ENCODE data around the gene SAFB.
A peak's percentile ranks its signal among the peaks of the same experiment; 100 is the strongest.
"Not testable (repeated sequence)": the region's sequence is repeated elsewhere in the genome, so short reads cannot be mapped to it uniquely, and the experiment has no call there.

The SAFB gene

DNA sequence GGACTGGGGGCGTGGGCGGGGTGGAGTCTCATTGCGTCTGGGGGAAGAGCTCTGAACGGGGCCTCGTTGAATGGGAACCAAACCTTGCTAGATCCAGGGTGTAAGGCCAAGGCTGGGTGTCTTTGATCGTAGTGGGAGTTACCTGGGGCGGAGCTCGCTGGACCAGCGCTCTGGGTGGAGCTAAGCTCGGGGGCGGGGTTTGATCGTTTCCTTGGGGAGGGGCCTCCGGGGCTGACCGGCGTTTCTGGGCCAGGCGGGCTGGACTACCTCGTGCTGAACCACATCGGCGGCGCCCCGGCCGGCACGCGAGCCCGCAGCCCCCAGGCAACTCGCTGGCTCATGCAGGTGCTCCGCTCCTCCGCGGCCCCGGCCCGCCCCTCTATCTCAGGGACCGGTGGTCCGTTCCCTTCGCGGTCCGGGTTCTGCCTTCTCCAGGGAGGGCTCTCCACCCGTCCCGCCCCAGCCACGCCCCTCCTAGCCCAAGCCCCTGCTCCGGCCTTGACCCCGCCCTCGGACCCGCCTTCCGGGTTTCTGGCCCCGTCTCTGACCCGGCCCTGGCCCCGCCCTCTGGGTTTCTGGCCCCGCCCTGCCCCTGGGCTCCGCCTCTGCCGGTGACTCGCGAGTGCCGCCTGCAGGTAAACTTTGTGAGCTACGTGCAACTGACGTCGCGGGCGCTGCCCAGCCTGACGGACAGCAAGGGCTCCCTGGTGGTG is 63.9 kb downstream of the SAFB start:
- peak; percentile 94 for DNase-seq

DNA sequence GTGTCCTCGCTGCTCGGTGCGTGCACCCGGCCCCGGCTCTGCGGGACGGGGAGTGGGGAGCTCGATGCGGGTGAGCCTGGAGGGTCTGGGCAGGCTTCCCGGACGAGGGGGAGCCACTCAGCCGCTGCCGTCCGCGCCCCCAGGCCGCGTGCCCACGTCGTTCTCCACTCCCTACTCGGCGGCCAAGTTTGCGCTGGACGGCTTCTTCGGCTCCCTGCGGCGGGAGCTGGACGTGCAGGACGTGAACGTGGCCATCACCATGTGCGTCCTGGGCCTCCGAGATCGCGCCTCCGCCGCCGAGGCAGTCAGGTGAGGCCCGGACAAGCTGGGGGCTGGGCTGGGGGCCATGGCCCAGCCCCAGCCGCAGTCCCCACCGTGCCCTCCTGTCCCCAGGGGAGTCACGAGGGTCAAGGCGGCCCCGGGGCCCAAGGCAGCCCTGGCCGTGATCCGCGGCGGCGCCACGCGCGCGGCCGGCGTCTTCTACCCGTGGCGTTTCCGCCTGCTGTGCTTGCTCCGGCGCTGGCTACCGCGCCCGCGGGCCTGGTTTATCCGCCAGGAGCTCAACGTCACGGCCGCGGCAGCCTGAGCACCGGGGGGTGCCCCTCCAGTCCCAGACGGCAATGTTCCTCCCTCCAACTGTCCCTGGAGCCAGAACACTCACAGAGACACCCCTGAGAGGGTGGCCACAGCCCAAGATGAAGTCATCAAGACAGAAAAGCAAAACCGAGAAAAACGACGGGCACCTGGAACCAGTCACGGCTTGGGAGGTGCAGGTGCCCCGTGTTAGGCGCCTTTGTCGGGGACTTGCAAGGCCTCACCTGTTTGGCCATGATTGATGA is 64.7 kb downstream of the SAFB start:
- no peak for DNase-seq

DNA sequence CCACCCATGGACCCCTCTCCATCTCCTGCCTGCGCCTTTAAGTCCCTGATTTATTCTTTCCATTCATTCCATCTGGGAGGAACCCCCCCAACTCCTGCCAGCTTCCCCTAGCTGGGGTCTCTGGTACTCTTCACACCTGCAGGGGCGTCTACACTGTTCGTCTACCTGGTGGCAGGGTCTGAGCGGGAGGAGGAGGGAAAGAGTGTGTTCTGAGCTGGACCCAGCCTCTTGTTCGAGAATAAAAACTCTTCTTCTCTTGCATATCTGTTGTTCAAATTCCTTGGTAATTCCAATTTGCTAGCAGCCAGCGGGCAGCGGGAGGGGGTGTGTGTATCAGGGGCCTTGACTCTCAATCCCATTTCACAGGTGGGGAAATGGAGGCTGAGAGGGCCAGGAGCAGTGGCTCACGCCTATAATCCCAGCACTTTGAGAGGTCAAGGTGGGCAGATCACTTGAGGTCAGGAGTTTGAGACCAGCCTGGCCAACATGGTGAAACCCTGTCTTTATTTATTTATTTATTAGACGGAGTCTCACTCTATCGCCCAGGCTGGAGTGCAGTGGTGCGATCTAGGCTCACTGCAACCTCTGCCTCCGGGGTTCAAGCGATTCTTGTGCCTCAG is 65.5 kb downstream of the SAFB start:
- DNase-seq = not testable (repeated sequence)

DNA sequence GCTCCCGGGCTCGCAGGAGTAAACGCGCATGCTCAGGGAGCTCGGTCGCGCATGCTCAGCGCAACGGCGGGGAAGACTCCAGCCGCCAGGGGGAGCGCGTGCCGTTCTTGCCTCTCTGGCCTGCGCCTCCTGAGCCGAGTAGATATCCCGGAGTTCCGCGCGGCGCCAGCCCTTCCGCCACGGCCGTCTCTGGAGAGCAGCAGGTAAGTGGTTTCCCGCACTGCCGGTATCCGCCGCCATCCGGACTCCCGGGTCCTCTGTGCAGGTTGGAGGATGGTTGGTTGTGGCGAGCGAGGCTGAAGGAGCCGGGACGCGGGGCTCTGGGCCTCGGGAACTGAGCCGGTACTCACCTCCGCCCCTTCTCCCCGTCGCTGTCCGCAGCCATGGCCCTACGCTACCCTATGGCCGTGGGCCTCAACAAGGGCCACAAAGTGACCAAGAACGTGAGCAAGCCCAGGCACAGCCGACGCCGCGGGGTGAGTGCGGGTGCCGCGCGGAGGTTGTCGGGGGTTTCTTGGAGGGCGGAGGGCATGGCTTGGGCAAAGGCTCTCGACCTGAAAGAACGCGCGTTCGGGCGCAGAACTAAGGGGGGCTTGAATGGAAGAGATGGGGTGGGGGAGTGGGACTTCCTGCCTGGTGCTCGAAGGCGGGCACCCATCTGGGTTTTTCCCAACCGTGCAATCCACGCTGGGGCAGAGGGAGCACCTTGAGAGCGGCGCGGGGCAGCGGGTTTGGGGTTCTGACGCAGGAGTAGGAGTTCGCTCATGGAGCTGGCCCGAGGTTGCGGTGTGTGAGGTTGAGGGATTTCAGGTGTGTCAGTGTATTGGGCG is 67.5 kb downstream of the SAFB start, which contains the start of gene RPL36:
RPL36 (plus strand) TSS at position 171 of the 830 bp plus-strand sequence; CDS start at position 384, 213 bp downstream.
- DNase-seq = peak; percentile 96

DNA sequence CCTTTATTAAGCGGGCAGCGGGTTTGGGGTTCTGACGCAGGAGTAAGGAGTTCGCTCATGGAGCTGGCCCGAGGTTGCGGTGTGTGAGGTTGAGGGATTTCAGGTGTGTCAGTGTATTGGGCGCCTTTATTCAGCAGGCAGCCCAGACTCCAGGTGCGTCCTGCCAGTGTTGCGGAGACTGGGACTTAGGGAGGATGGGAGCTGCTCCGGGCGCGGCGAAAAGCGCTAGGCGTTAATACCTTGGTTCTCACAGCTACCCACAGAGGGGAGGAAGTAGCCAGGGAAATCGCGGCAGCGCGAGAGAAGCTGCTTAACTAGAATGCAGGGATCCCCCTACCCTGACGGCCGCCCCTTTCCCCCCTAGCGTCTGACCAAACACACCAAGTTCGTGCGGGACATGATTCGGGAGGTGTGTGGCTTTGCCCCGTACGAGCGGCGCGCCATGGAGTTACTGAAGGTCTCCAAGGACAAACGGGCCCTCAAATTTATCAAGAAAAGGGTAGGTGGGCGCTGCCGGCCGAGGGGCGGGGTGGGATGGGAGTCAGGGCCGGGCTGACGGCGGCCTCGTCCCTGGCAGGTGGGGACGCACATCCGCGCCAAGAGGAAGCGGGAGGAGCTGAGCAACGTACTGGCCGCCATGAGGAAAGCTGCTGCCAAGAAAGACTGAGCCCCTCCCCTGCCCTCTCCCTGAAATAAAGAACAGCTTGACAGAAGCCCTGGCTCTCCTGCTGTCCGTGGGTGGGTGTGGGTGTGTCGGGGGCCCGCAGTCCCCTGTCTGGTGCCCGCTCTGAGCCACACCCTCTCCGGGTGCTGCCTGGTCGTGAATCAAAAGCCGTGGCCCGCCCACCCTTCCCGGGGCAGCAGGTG is 68.3 kb downstream of the SAFB start:
- DNase-seq = peak; percentile 51

DNA sequence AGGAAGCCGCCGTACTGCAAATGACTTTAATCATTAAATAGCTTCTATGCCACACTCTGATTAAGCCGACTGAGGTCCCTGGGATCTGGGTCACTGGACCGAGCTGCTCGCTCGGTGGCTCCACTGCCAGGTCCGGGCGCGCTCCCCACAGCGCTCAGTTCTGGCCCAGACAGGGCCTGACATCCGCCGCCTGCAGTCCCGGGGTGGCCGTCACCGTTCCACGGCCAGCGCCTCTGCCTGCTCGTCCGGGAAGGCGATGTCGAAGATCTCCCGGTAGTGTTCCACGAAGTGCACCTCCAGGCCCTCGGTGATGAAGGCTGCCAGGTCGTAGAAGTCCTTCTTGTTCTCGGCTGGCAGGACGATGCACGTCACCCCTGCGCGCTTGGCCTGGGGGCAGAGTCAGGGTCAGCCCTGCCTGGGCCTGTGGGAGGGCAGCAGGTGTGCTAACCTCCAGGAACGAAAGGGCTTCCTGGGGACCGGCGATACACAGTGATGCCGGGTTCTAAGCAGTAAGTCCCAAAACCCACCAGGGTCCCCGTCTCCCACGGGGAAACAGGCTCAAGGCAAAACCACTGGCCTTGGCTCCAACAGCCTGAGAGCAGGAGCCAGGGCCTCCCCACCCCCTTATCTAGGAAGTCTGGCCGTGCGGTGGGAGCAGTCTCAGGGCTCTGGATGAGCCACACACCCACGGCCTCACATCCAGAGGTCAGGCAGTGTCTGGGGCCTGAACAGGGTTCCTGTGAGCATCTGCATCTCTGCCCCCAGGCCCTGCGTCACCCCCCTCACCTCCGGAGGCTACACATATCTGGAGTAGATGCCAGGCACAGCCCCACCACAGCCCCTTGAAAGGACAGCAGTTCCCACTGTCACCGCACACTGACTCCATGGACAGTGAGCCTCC is 69.2 kb downstream of the SAFB start:
- DNase-seq = peak; percentile 23

DNA sequence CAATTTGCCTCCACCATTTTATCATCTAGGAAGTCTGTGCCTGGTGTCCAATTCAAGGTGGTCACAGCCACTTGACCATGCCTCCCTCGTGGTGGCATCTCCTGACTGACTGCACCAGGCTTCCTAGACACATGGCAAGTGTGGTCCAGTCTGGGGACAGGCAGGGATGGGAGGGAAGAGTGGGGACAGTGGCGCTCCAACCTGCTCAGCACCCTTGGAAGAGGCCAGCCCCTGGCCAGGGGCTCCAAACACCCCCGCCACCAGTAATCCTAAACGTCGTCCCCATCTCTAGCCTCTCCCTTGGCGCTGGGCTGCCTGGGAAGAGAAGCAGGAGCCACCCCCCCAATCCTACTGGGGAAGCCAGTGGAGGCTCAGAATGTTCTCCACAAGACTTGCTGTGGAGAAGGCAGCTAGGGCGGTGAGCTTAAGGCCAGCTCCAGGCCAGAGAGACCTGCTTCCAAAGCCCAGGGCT is 69.9 kb downstream of the SAFB start:
- no peak for DNase-seq

DNA sequence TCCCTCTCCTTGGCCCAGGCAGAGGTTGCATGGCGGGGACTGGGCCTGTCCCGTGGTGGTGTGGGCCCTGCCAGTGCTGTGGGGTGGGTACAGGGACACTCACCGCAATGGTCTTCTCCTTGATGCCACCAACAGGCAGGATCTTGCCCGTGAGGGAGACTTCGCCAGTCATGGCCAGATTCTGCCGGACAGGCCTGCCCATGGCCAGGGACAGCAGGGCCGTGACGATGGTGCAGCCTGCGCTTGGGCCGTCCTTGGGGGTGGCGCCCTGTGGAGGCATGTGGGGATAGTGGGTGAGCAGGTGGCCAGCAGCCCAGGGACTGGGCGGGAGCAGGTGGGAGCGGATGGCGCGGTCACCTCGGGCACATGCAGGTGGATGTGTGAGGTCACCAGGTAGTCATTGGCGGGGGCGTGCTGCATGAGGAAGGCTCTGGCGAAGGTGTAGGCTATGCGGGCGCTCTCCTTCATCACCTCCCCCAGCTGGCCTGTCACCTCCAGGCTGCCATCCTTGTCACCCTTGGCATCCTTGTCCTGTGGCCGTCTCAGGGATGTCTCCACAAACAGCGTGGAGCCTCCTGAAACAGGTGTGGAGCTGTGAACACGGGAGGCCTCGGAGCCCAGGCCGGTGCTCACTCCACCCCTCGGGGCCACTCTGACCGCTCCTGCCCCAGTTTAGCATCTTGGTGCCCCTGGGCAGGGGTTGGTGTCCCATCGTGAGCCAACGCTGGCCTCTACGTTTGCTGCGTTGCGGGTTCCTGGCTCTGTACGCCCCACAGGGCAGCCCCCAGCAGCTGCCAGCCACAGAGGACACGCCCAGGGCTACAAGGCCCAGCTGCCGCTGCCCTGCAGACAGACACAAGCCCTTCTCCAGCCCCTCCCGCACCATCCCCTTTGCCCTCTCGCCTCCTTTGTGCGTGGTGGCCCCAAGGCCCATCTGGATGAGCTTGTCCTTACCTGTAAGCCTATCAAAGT is 70.6 kb downstream of the SAFB start:
- DNase-seq = no peak

DNA sequence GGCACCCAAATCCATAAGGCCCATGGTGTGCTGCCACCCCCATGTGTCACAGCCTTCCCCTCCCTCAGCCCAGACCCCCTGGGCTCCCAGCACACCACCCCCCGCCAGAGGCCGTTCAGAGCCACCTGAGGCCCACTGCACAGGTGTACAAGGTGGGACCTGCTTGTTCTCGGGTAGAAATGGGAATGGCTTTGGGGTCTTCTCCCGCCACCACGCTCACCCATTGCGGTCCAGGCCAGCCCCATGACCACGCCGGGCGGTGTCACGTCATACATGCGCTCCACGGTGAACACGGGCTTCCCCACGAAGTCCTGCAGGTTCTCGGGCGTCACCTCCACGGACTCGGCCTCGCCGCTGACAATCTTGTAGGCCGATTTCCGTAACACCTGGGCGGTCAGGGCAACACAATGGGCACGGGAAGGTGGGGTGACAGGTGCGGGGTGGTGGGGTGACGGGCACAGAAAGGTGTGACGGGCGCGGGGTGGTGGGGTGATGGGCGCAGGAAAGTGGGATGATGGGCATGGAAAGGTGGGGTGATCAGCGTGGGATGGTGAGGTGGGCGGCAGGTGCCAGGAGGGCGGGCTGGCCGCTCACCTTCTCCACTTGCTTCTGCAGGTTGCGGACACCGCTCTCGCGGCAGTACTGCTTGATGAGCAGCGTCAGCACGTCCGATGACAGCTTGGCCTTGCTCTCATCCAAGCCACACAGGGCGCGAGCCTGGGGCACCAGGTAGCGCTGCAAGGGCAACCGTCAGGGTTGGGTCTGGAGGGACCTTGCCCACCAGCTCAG is 71.5 kb downstream of the SAFB start:
- DNase-seq = no peak

DNA sequence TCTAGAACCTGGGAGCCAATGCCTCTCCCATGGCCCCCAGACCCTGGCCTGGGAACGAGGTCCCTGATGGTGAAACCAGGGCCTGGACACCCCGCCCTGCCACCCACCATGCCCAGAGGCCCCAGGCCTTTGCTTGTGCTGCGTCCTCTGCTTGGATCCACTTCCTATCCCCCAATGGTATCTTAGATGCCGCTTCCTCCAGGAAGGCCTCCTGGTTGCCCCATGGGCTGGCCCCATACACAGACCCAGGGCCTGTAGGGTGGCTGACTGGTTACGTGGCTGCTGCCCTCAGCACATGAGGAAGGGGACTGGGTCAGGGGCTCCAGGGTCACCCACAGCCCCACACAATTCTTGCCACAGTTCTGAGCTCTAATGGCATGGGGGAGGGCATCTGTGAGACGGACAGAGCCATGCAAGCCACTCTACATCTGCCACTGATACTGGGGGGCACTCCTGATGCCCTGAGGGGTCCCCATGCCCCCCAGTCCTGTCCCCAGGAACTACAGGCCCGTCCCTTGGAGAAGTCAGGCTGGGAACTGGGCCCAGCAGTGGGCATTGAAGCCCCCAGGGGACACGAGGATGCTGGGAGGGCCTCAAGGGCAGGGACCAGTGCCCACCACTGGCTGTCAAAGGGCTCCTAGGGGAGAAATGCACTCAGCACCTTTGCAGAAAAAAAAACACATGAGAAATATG is 72.2 kb downstream of the SAFB start:
- DNase-seq = no peak

DNA sequence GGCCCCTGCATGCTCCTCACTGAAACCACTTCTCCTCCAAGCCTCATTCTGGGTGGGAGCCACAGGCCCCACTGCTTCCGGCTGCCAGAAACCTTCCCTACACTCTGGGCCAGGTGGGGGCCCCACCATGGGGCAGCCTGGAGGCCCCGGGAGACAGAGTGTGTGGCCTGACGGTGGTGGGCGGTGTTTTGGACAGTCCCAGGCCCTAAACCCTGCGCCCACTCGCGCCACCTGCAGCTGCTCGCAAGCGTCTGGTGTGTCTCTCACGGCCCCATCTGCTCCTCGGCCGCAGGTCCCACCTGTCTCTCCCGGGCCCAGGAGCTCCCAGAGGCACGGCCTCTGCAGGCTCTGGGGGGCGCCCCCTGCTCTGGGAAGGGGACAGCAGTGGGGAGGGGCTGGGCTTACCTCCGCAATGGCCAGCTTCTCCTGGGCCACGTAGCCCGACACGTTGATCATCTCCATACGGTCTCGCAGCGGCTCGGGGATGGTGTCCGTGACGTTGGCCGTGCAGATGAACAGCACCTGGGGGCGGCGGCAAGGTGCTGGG is 72.8 kb downstream of the SAFB start:
- DNase-seq = no peak

DNA sequence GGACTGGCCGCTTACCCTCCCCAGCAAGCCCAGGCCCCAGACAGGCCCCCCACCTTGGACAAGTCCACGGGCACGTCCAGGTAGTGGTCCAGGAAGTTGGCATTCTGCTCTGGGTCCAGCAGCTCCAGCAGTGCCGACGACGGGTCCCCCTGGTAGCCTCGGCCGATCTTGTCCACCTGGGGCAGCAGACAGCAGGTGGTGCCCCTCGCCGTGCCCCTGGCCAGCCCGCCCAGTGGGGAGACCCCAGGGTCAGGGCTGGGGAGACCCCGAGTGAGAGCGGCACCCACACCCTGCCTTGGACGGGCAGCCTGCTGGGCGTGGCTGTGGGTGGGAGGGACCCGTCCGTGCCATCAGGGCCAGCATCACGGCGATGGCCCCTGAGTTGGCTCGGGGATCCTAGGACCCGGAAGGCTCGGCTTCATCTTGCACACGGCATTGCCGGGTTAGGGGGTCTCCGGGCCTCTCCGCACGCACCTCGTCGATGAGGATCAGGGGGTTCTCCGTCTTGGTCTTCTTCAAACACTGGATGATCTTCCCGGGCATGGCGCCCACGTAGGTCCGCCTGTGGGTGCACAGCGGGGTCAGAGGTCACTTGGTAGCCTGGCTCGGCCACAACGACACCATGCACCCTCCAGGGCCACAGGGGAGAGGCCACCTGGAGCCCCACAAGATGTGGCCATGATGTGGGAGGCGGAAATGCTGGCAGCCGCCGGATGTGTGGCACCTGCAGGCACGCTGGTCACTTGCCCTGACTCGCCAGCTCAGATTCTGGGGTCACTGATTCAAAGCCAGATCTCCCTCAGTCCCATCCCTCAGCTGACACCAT is 73.5 kb downstream of the SAFB start:
- DNase-seq = no peak

DNA sequence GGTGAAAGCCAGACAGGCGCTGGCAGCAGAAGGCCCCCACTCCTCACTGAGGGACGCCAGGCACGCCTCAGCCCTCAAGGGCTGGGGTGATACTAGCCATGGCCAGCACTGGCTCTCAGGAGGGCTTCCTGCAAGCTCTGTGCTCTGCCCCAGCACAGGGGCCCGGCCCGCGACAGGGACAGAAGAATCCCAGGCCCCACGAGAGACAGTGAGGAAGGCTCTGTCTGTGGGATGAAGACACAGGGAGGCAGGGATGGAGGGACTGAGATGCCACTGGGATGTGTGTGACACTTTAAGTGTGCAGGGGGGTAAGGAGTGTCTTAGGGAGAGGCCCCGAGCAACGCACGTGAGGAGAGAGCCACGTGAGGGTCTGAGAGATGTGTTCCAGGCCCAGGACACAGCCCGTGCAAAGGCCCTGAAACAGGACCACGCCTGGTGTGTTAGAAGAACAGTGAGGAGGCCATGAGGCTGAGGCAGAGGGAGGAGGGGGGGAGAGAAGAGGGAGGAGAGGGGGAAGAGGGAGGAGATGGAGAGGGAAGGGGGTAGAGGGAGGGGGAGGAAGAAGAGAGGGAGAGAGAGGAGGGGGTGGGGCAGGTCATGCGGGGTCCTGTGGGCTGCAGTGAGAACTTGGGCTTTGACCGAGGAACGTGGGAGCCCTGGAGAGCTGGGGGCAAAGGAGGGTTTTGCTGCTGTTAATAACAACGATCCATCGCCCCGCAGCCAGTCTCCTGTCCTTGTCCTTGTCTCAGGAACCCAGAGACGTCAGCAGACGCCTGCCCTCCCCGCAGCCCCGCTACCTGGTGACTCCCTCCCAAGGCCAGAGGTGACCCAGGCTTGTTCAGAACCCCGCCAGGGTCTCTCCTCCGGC is 74.4 kb downstream of the SAFB start:
- no peak for DNase-seq

DNA sequence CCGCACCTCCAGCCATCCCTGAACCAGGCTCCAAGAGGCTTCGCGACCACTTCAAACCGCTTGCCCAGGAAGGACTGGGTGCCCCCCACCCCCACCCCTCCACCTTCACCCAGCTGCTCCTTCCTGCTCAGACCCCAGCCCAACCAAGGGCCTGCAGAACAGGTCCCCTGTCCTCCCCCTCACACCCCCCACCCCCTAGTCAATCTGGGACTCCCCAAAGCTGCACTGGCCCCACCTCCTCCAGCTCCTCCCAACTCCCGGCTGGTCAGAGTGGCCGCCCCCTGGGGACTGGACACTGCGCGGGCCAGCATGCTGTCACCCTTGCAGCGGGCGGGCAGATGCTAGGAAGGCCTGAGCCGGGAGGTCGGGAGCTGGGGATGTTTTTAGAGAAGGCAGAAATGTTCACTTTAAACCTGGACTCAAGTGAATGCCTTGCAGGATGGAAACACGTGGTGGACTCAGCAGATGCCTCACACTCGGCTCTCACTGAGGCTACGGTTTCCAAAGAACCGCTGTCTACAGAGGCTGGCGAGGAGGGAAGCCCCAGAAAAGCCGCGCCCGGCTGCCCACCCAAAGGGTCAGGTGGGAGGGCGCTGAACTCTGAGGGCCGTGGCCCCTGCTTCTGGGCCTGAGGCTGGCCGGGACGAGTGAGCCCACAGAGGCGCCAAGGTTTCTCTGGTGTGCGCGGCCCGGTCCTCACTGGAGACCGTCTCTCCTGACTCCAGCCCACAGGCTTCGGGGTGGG is 75.2 kb downstream of the SAFB start:
- no peak for DNase-seq
